ENCODE measurements around the gene TRIM32.

TRIM32 gene

GRCh38 chr9:116661037-116661954 lies 25.8 kb upstream of the TRIM32 start:
- H3K36me3 ChIP-seq (ENCODE audit: insufficient read depth) = no peaks in the 10 kb centered on the region
- no peak overlapping the region for H3K4me2 ChIP-seq
- no peak overlapping the region for H3K4me3 ChIP-seq (IDR thresholded peaks at IDR 0.05; ENCODE audit: insufficient read depth, low read depth, low read length)

GRCh38 chr9:116662646-116663310 lies 24.3 kb upstream of the TRIM32 start:
- H3K4me3 ChIP-seq (IDR thresholded peaks at IDR 0.05; ENCODE audit: insufficient read depth, low read depth, low read length) = no peak overlapping the region
- peaks cover 4% of the 10 kb centered on the region for H3K4me1 ChIP-seq (ENCODE audit: low read depth, poor library complexity, severe bottlenecking)
- TF ChIP-seq, protein P1, sequence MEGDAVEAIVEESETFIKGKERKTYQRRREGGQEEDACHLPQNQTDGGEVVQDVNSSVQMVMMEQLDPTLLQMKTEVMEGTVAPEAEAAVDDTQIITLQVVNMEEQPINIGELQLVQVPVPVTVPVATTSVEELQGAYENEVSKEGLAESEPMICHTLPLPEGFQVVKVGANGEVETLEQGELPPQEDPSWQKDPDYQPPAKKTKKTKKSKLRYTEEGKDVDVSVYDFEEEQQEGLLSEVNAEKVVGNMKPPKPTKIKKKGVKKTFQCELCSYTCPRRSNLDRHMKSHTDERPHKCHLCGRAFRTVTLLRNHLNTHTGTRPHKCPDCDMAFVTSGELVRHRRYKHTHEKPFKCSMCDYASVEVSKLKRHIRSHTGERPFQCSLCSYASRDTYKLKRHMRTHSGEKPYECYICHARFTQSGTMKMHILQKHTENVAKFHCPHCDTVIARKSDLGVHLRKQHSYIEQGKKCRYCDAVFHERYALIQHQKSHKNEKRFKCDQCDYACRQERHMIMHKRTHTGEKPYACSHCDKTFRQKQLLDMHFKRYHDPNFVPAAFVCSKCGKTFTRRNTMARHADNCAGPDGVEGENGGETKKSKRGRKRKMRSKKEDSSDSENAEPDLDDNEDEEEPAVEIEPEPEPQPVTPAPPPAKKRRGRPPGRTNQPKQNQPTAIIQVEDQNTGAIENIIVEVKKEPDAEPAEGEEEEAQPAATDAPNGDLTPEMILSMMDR (conservative IDR thresholded peaks at IDR 0.05; ENCODE audit: low read depth, low read length) = no peak
- no peak overlapping the region for H3K4me2 ChIP-seq
- H2AFZ ChIP-seq (ENCODE audit: low read depth) = no peak overlapping the region
- no peak overlapping the region for H3K9ac ChIP-seq
- H3K27me3 ChIP-seq (ENCODE audit: insufficient read depth, low read depth) = no peaks in the 10 kb centered on the region
- no peak overlapping the region for H3K27ac ChIP-seq
- H3K36me3 ChIP-seq (ENCODE audit: insufficient read depth) = no peaks in the 10 kb centered on the region
- no peaks in the 10 kb centered on the region for H3K79me2 ChIP-seq (ENCODE audit: insufficient read depth, low read depth)
- no peaks in the 10 kb centered on the region for H4K20me1 ChIP-seq (ENCODE audit: insufficient read depth)

More at GRCh38 chr9:116661037-116661954, 25.8 kb upstream of the TRIM32 start:
- no peaks in the 10 kb centered on the region for H3K79me2 ChIP-seq (ENCODE audit: insufficient read depth, low read depth)
- TF ChIP-seq, protein P1 (conservative IDR thresholded peaks at IDR 0.05; ENCODE audit: low read depth, low read length) = peak; percentile 85
- no peak overlapping the region for H2AFZ ChIP-seq (ENCODE audit: low read depth)
- no peak overlapping the region for H3K27ac ChIP-seq
- no peaks in the 10 kb centered on the region for H4K20me1 ChIP-seq (ENCODE audit: insufficient read depth)
- H3K4me1 ChIP-seq (ENCODE audit: low read depth, poor library complexity, severe bottlenecking) = peaks cover 4% of the 10 kb centered on the region
- no peaks in the 10 kb centered on the region for H3K27me3 ChIP-seq (ENCODE audit: insufficient read depth, low read depth)
- H3K9ac ChIP-seq = no peak overlapping the region

GRCh38 chr9:116663581-116663980 lies 23.5 kb upstream of the TRIM32 start:
- no peak overlapping the region for H3K4me3 ChIP-seq (IDR thresholded peaks at IDR 0.05; ENCODE audit: insufficient read depth, low read depth, low read length)
- TF ChIP-seq, protein P1 (conservative IDR thresholded peaks at IDR 0.05; ENCODE audit: low read depth, low read length) = no peak
- H3K27ac ChIP-seq = no peak overlapping the region
- H3K79me2 ChIP-seq (ENCODE audit: insufficient read depth, low read depth) = no peaks in the 10 kb centered on the region
- no peak overlapping the region for H3K9ac ChIP-seq
- no peaks in the 10 kb centered on the region for H3K27me3 ChIP-seq (ENCODE audit: insufficient read depth, low read depth)
- no peak overlapping the region for H3K4me2 ChIP-seq
- H3K4me1 ChIP-seq (ENCODE audit: low read depth, poor library complexity, severe bottlenecking) = peaks cover 4% of the 10 kb centered on the region
- no peak overlapping the region for H2AFZ ChIP-seq (ENCODE audit: low read depth)
- no peaks in the 10 kb centered on the region for H3K36me3 ChIP-seq (ENCODE audit: insufficient read depth)
- H4K20me1 ChIP-seq (ENCODE audit: insufficient read depth) = no peaks in the 10 kb centered on the region

DNA sequence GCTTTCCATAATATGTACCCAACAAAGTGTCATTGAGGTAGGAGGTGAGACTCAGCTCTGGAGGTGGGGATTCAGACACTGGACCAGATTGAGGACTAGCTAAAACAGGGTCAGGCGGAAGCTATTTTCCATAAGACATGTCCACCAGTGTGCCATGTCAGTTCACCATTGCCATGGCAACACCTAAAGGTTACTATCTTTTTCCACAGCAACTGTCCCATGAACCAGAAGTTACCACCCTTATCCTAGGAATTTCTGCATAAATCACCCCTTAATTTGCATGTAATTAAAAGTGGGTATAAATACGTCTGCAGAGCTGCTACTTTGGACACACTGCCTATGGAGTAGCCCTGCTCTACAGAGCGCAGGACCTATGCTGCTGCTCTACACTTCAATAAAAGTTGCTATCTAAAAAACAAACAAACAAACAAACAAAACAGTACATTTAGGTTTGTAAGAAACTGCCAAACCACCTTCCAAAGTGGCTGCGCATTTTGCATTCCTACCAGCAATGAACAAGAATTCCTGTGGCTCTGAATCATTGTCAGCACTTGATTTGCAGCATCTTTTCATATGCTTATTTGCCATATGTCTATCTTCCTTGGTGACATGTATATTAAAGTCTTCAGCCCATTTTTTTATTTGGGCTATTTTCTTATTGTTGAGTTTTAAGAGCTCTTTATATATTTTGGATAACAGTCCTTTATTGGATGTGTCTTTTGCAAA lies 18.0 kb upstream of the TRIM32 start:
- no peaks in the 10 kb centered on the region for H4K20me1 ChIP-seq (ENCODE audit: insufficient read depth)

More for the DNA sequence above, 18.0 kb upstream of the TRIM32 start:
- H3K4me3 ChIP-seq (IDR thresholded peaks at IDR 0.05; ENCODE audit: insufficient read depth, low read depth, low read length) = no peak overlapping the region
- no peaks in the 10 kb centered on the region for H3K36me3 ChIP-seq (ENCODE audit: insufficient read depth)
- no peaks in the 10 kb centered on the region for H3K27me3 ChIP-seq (ENCODE audit: insufficient read depth, low read depth)
- TF ChIP-seq, protein P1 (conservative IDR thresholded peaks at IDR 0.05; ENCODE audit: low read depth, low read length) = no peak
- H3K9ac ChIP-seq = no peak overlapping the region
- no peak overlapping the region for H2AFZ ChIP-seq (ENCODE audit: low read depth)
- H3K4me1 ChIP-seq (ENCODE audit: low read depth, poor library complexity, severe bottlenecking) = peaks cover 4% of the 10 kb centered on the region
- H3K4me2 ChIP-seq = no peak overlapping the region
- no peaks in the 10 kb centered on the region for H3K79me2 ChIP-seq (ENCODE audit: insufficient read depth, low read depth)
- H3K27ac ChIP-seq = no peak overlapping the region

Data from KMS-11 (cell line).